ENCODE measurements around the gene KANK3.

KANK3 gene

GRCh38 chr19:8342684-8343482, at the start of gene KANK3:
Gene KANK3, minus strand, starts transcription at chr19:8343262. Its CDS starts 5,434 bp downstream, at chr19:8337828.
- POLR2A ChIA-PET: no interaction called here
- peak; percentile 45 for DNase-seq (ENCODE audit: low read depth, low spot score)

DNA sequence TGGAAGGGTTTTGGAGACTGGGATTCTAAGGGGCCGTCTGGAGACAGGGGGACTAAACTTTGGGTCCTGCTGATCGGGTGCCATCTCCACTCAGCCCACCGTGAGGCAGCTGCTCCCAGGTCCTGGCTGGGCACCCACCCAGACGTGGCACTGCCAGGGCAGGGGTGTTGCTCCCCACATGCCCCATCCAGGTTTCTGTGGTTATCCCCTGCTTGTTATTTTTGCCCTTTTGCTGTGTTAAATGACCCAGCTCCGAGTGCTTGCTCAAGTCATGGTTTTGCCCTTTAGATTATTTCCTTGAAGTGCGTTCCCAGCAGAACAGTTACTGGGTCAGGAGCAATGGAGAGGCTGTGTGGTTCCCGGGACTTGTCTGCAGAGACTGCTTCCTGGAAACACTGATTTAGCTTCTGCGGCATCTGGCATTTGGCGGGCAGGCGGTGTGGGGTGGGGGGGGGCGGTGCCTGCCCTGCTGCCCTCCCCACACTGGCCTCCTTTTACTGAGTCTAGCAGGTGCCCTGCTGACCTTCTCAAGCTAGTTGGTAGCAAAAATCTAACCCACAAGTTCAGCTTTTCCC, 49.0 kb upstream of the KANK3 start:
- CTCF ChIA-PET: interaction anchor here (1.0 to 7.4 kb wide), 5 partner anchors 17 to 44 kb away, joined by 6 to 121 read pairs (median 6); partner anchors contain the start of genes ANGPTL4 and MARCHF2
- DNase-seq (ENCODE audit: low read depth, low spot score): no peak
- H3K4me3 ChIP-seq (ENCODE audit: low read depth, low read length): no peak overlapping the region
- TF ChIP-seq, protein P1, sequence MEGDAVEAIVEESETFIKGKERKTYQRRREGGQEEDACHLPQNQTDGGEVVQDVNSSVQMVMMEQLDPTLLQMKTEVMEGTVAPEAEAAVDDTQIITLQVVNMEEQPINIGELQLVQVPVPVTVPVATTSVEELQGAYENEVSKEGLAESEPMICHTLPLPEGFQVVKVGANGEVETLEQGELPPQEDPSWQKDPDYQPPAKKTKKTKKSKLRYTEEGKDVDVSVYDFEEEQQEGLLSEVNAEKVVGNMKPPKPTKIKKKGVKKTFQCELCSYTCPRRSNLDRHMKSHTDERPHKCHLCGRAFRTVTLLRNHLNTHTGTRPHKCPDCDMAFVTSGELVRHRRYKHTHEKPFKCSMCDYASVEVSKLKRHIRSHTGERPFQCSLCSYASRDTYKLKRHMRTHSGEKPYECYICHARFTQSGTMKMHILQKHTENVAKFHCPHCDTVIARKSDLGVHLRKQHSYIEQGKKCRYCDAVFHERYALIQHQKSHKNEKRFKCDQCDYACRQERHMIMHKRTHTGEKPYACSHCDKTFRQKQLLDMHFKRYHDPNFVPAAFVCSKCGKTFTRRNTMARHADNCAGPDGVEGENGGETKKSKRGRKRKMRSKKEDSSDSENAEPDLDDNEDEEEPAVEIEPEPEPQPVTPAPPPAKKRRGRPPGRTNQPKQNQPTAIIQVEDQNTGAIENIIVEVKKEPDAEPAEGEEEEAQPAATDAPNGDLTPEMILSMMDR (IDR thresholded peaks at IDR 0.05; ENCODE audit: insufficient read depth, low read length, missing control alignments): no peak
- POLR2A ChIA-PET: interaction anchor here (0.7 to 1.3 kb wide), 2 partner anchors 16 to 37 kb away, joined by 3 read pairs; no protein-coding TSS in a partner anchor

More at GRCh38 chr19:8342684-8343482, at the start of gene KANK3:
- CTCF ChIA-PET: interaction anchor here (1.0 to 6.4 kb wide), 9 partner anchors 9 to 238 kb away, joined by 3 to 65 read pairs (median 5); partner anchors contain the start of gene MARCHF2
- peak within 1 kb of the TSS; percentile 43 for H3K4me3 ChIP-seq (ENCODE audit: low read depth, low read length)
- TF ChIP-seq, protein P1 (IDR thresholded peaks at IDR 0.05; ENCODE audit: insufficient read depth, low read length, missing control alignments): no peak

DNA sequence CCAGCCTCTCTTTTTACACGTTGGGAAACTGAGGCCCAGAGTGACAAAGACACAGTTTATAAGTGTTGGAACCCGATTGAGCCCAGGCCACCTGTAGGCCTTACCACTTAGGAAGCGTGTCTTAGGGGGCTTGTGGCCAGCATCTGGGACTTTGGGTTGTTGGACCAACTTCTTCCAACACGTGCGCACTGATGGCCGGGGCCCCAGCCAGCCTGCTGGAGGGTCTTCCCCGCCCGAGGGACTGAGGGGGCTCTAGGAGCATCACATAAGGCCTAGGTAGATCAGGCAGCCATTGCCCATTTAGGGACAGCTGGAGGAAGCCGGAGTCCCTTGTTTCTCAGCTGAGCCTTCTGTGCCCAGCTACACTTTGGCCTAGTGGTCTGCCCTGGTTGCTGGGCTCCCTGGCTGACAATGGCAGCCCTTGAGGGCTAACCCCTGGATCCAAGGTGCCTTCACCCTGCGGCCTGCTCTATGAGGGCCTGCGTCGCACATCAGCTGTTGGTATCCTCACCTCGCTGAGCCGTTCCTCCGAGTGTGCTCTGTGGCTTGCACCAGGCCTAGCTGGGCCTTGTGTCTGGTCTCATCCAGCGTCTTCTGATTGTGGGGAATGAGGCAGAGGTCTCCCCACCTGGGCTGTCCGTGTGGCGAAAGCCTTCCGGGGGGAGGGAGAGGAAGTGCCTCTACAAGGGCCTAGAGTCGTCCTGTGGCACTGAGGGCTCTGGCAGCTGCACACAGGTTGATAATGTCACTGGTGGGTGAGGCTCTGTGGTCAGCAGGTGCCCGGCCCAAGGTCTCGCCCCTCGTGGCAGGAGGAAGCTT, 48.3 kb upstream of the KANK3 start:
- TF ChIP-seq, protein P1 (IDR thresholded peaks at IDR 0.05; ENCODE audit: insufficient read depth, low read length, missing control alignments): no peak
- peak overlapping the region; percentile 20; the same call in 1 of the 2 replicates for H3K4me3 ChIP-seq (ENCODE audit: low read depth, low read length)
- no peak for DNase-seq (ENCODE audit: low read depth, low spot score)
- POLR2A ChIA-PET: interaction anchor here (0.6 to 1.5 kb wide), 4 partner anchors 20 to 70 kb away, joined by 3 to 5 read pairs (median 4); partner anchors contain the start of genes NDUFA7 and RPS28
- CTCF ChIA-PET: interaction anchor here (1.0 to 7.4 kb wide), 5 partner anchors 21 to 43 kb away, joined by 6 to 121 read pairs (median 6); partner anchors contain the start of genes ANGPTL4 and MARCHF2

DNA sequence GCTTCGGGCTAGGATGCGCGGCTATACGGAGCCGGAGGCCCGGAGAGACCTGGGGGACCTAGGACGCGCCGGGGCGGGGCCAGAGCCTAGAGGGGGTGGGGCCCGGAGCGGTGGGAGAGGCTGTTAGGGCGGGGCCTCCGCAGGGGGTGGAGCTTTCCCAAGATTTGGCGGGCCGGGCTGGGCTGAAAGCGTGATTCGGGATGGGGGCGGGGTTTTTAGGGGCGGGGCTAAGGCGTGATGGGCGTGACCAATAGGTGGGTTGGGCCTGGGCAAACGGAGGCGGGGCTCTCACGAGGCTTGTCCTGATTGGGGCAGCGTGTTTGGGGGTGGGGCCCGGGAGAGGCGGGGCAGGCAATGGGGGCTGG, 47.5 kb upstream of the KANK3 start:
- TF ChIP-seq, protein P1 (IDR thresholded peaks at IDR 0.05; ENCODE audit: insufficient read depth, low read length, missing control alignments): no peak
- CTCF ChIA-PET: interaction anchor here (0.7 to 7.4 kb wide), 4 partner anchors 9 to 37 kb away, joined by 3 to 121 read pairs (median 4); partner anchors contain the start of gene MARCHF2
- DNase-seq (ENCODE audit: low read depth, low spot score): peak; percentile 37
- POLR2A ChIA-PET: interaction anchor here (1.0 to 1.5 kb wide), 6 partner anchors 21 to 69 kb away, joined by 3 to 6 read pairs (median 4); partner anchors contain the start of genes ANGPTL4, MARCHF2, NDUFA7 and RPS28
- H3K4me3 ChIP-seq (ENCODE audit: low read depth, low read length): peak overlapping the region; percentile 75

DNA sequence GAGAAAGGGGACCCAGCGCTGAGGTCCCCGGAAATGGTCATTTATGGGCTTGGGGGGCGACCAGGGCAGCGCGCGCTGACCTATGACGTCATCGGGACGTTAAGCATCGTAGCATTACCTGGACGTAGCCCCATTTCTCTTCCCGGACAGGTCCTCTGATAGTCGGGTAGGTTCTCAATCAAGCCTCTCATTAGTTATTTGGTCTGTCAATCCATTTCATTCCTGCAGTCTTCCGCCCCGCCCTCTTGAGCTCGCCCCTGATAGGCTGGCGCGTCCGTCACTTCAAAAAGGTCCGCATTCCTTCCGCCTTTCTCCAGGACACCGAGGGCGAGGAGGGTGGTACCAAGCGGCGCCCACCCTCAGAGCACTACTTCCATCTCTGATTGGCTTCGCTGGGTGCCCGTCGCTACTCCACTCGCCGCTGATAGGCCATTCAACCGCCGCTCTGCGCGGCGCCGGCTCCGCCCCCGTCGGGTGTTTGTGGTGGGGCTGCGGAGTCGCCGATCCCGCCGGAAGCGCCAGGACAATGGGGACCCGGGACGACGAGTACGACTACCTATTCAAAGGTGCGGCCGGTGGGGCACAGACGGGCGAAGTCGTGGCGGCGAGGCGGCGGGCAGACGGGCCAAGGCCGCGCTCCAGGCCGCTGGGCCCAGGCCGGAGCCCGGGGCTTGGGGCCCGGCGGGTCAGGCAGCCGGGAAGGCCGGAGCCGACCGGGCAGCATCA, 47.0 kb upstream of the KANK3 start, which contains the start of gene RAB11B:
Gene RAB11B, plus strand, starts transcription at position 470 of the 726 bp plus-strand sequence. Its CDS starts 57 bp downstream, at position 527.
- ChIA-PET POLR2A (interaction anchor here (1.0 to 1.5 kb wide), 6 partner anchors 20 to 68 kb away, joined by 3 to 6 read pairs (median 4); partner anchors contain the start of genes ANGPTL4, MARCHF2, NDUFA7 and RPS28), CTCF (interaction anchor here (0.7 to 7.4 kb wide), 4 partner anchors 9 to 36 kb away, joined by 3 to 121 read pairs (median 4); partner anchors contain the start of gene MARCHF2)
- peak within 1 kb of the TSS; percentile 75 for H3K4me3 ChIP-seq (ENCODE audit: low read depth, low read length)
- DNase-seq (ENCODE audit: low read depth, low spot score): peak; percentile 99
- TF ChIP-seq, protein P1 (IDR thresholded peaks at IDR 0.05; ENCODE audit: insufficient read depth, low read length, missing control alignments): no peak

All from AG04449 (cell line).